ENCODE results near the gene MAP3K3. TPM values are rescaled to one million over a fixed set of nuclear protein-coding genes. Genes with fewer than 3 reads are reported as not detected.

MAP3K3 gene
- total RNA-seq, 4 donors from 2014 or later = 47.0 to 89.8 (median 53.7) TPM

GRCh38 chr17:63679214-63679613, 57.0 kb downstream of the MAP3K3 start:
- ATAC-seq (ENCODE audit: low FRiP score) (no peak), DNase-seq (ENCODE audit: low spot score) (no peak)
- TF ChIP-seq CTCF (IDR thresholded peaks at IDR 0.05) = no peak

- ATAC-seq (ENCODE audit: low FRiP score) (no peak), DNase-seq (ENCODE audit: low spot score) (no peak)
- TF ChIP-seq CTCF (IDR thresholded peaks at IDR 0.05) = no peak
Measured at GRCh38 chr17:63680700-63681099, 58.5 kb downstream of the MAP3K3 start.

- TF ChIP-seq CTCF (IDR thresholded peaks at IDR 0.05) = no peak
- DNase-seq (ENCODE audit: low spot score) (no peak), ATAC-seq (ENCODE audit: low FRiP score) (no peak)
Measured at GRCh38 chr17:63681530-63681929, 59.3 kb downstream of the MAP3K3 start.

- TF ChIP-seq CTCF (IDR thresholded peaks at IDR 0.05) = no peak
Measured at GRCh38 chr17:63682441-63682840, 60.2 kb downstream of the MAP3K3 start.

GRCh38 chr17:63682981-63683380, 60.8 kb downstream of the MAP3K3 start:
- no peak for TF ChIP-seq CTCF (IDR thresholded peaks at IDR 0.05)
- DNase-seq (ENCODE audit: low spot score) = no peak
- no peak for ATAC-seq (ENCODE audit: low FRiP score)

More at GRCh38 chr17:63682441-63682840, 60.2 kb downstream of the MAP3K3 start:
- ATAC-seq (ENCODE audit: low FRiP score) (no peak), DNase-seq (ENCODE audit: low spot score) (no peak)

GRCh38 chr17:63685041-63685440, 62.8 kb downstream of the MAP3K3 start:
- DNase-seq (ENCODE audit: low spot score) (no peak), ATAC-seq (ENCODE audit: low FRiP score) (peak; percentile 63)
- TF ChIP-seq CTCF (IDR thresholded peaks at IDR 0.05) = no peak

GRCh38 chr17:63685578-63685977, 63.4 kb downstream of the MAP3K3 start:
- no peak for ATAC-seq (ENCODE audit: low FRiP score)
- no peak for DNase-seq (ENCODE audit: low spot score)
- TF ChIP-seq CTCF (IDR thresholded peaks at IDR 0.05) = no peak

Data from omental fat pad (tissue), 4 donors.